Adrenal gland (tissue), 12 donors: ENCODE results near the gene TCTN3. TPM values are rescaled to one million over a fixed set of nuclear protein-coding genes. Genes with fewer than 3 reads are reported as not detected.

Experiments
- DNase-seq, 7 donors: peaks; one replicate each; pipeline ENCODE4 v3.0.0-alpha.2; 2019 to 2020
- H3K27ac ChIP-seq, 5 donors: fragments of 200-600 bp; sonication (generic) in 4 of 5; 1 replicate in 3 of 5; 2 replicates in 2 of 5; pipeline versions ENCODE4 v1.5.1 to v1.8.0; 2016 to 2020; ENCODE audit warnings: mild to moderate bottlenecking in 1 of 5
- H3K27me3 ChIP-seq: fragments of 200-600 bp; 2 replicates; pipeline ENCODE4 v1.8.0; 2021
- H3K36me3 ChIP-seq, 2 donors: fragments of 200-600 bp; replicated peaks in 1 of 2; 1 replicate in 1 of 2; 2 replicates in 1 of 2; pipeline versions ENCODE4 v1.5.1 to v1.8.0; 2018 to 2022
- H3K4me1 ChIP-seq, 2 donors: fragments of 200-600 bp; replicated peaks in 1 of 2; 1 replicate in 1 of 2; 2 replicates in 1 of 2; pipeline versions ENCODE4 v1.5.1 to v1.8.0; 2018 to 2021
- H3K4me3 ChIP-seq, 4 donors: fragments of 200-600 bp; sonication (generic) in 3 of 4; one replicate each; pipeline ENCODE4 v1.5.1; 2016 to 2018
- H3K9me3 ChIP-seq, 3 donors: fragments of 200-600 bp; sonication (generic) in 1 of 3; replicated peaks in 1 of 3; 1 replicate in 2 of 3; 2 replicates in 1 of 3; pipeline versions ENCODE4 v1.5.1 to v1.8.0; 2016 to 2021
- POLR2A ChIP-seq, 2 donors: fragments of 450-650 bp; IDR thresholded peaks; one replicate each; pipeline ENCODE4 v1.6.1; 2017; ENCODE audit warnings: antibody characterized with exemption in 2 of 2, mild to moderate bottlenecking in 2 of 2, moderate library complexity in 1 of 2
- WGBS, 4 donors: extraction: QIAGEN DNeasy Blood & Tissue Kit in 2 of 4; methylation state at CpG; one replicate each; pipeline versions ENCODE4 v1.1.5 to v1.1.7; 2013 to 2017; 5-methylcytosine and 5-hydroxymethylcytosine counted together
- intact Hi-C, 2 donors: fragments of 100-400 bp; cut with DNase I; formaldehyde crosslinking; loops; one replicate each; pipeline versions ENCODE4 v1.14.1 to v1.15.0; 2022 to 2023
- polyA plus RNA-seq, 3 donors: library from polyadenylated mRNA; stranded (reverse); fragments of 200-250 nt in 2 of 3; fragments of 350-450 nt in 1 of 3; fragmentation: Illumina TruSeq in 1 of 3; extraction: RNeasy Lipid Tissue Mini Kit (QIAGEN cat#74804) in 1 of 3; gene quantifications; one replicate each; pipeline ENCODE4 v1.2.3, GENCODE V29; 2013 to 2014
- total RNA-seq, 9 donors: library from RNA; depleted of rRNA in 4 of 9; stranded (reverse); fragments of >200 nt in 4 of 9; fragments of 120-200 nt in 1 of 9; fragmentation: NEBNext Ultra II Directional in 1 of 9; extraction: Animal tissue kit (Norgen Biotek cat#: 25700) in 1 of 9; gene quantifications; one replicate each; pipeline versions ENCODE4 v1.1.0 to v1.2.4, GENCODE V29; 2013 to 2023
- TF ChIP-seq, protein P1 (sequence below), 6 experiments: fragments of 450-650 bp in 4 of 6; fragments of 200-600 bp in 2 of 6; sonication (generic) in 1 of 6; IDR thresholded peaks; 1 replicate in 5 of 6; 2 replicates in 1 of 6; pipeline versions ENCODE4 v1.5.1 to v1.8.0; 2016 to 2021; ENCODE audit warnings: antibody characterized with exemption in 6 of 6, mild to moderate bottlenecking in 2 of 6, moderate library complexity in 1 of 6
- donor health status: healthy with polysubstance abuse.
- donor health status: Bipolar disorder and iron deficiency.
- donor health status: DM: yes; HTN: yes; CAD: no.
- donor health status: DM: no; HTN: no; CAD: no.
- donor health status: DM: no; HTN: no; CAD: no.
- donor health status: DM: yes; HTN: yes; CAD: no.

TCTN3 gene
- total and polyA plus RNA-seq, 12 donors = 14.2 to 72.3 (median 43.6) TPM

DNA sequence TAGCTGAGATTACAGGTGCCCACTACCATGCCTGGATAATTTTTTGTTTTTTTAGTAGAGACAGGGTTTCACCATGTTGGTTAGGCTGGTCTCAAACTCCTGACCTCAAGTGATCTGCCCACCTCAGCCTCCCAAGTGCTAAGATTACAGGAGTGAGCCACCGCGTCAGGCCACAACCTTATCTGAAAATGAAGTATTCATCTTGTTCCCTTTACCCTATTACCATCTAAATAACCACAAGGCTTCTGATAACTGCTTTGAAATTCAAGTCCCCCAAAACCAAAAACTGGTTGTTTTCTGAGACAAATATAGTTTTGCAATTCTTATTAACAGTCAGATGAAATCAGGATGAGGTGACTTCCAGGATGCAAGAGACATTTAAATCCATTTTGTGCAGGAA lies 2.4 kb downstream of the TCTN3 start:
- DNase-seq = no peak
- intact Hi-C loops = loop anchor here (5.0 to 10.0 kb wide), 2 partner anchors 151 to 154 kb away; no protein-coding TSS in a partner anchor
- Histone ChIP-seq H3K27ac (no peak overlapping the region), H3K4me1 (peaks cover 0 to 25% of the 10 kb centered on the region in 2 donors), H3K36me3 (peaks cover 0 to 37% of the 10 kb centered on the region in 2 donors), H3K27me3 (no peaks in the 10 kb centered on the region), H3K4me3 (no peak overlapping the region), H3K9me3 (no peaks in the 10 kb centered on the region)
- TF ChIP-seq, protein P1, sequence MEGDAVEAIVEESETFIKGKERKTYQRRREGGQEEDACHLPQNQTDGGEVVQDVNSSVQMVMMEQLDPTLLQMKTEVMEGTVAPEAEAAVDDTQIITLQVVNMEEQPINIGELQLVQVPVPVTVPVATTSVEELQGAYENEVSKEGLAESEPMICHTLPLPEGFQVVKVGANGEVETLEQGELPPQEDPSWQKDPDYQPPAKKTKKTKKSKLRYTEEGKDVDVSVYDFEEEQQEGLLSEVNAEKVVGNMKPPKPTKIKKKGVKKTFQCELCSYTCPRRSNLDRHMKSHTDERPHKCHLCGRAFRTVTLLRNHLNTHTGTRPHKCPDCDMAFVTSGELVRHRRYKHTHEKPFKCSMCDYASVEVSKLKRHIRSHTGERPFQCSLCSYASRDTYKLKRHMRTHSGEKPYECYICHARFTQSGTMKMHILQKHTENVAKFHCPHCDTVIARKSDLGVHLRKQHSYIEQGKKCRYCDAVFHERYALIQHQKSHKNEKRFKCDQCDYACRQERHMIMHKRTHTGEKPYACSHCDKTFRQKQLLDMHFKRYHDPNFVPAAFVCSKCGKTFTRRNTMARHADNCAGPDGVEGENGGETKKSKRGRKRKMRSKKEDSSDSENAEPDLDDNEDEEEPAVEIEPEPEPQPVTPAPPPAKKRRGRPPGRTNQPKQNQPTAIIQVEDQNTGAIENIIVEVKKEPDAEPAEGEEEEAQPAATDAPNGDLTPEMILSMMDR (IDR thresholded peaks at IDR 0.05) = no peak
- TF ChIP-seq POLR2A (IDR thresholded peaks at IDR 0.05) = no peak
- WGBS, 4 donors = 91 to 100% (median 98%) methylated on average over 2 of the region's 2 CpGs

DNA sequence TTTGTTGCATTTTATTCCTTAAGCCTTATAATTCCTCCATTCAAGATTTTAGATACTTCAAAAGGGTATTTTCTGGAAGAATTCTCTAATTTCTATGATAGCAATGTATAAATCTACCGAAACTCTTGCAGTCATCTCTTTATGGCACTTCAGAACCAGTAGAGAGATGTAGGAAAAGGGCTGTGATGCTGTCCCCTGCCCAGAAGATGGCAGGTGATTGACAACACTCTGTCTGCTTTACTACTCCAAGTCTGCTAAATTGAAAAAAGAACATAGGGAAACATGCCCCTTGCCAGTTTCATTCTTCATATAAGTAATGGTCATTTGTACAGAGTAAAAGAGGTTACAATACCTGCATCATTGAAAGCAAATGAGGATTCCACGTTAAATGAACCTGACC lies 5.1 kb downstream of the TCTN3 start:
- no peak for DNase-seq
- intact Hi-C loops = no loop called here
- no peaks in the 10 kb centered on the region for H3K27me3 ChIP-seq
- peaks cover 0 to 58% of the 10 kb centered on the region in 2 donors for H3K36me3 ChIP-seq
- H3K4me1 ChIP-seq = peaks cover 0 to 21% of the 10 kb centered on the region in 2 donors
- TF ChIP-seq, protein P1 (IDR thresholded peaks at IDR 0.05) = no peak
- no peak for TF ChIP-seq POLR2A (IDR thresholded peaks at IDR 0.05)
- no peaks in the 10 kb centered on the region for H3K9me3 ChIP-seq
- no peak overlapping the region for H3K4me3 ChIP-seq
- H3K27ac ChIP-seq = no peak overlapping the region
- 67 to 80% (median 68%) methylated on average over 2 of the region's 2 CpGs for WGBS, 4 donors

DNA sequence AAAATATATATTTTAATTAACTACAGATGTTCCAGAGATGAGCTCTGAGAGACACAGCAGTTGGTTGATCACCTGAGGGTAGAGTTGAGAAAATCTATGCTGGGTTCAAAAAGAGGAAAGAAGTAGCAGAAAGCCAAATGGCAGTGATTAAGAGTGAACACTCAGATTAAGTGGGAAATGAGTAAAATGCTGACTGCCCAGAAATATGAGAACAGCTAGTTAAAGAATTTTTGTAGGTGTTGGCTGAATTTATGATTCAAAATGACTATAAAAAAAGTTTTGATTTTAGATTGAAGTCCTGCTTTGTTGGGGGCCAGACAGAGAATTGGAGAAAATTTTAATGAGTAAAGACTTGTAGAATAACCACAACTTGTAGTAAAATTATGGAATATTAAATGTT lies 9.8 kb downstream of the TCTN3 start:
- Histone ChIP-seq H3K4me1 (no peaks in the 10 kb centered on the region), H3K4me3 (no peak overlapping the region), H3K27me3 (no peaks in the 10 kb centered on the region), H3K27ac (no peak overlapping the region), H3K36me3 (peaks cover 0 to 77% of the 10 kb centered on the region in 2 donors), H3K9me3 (no peaks in the 10 kb centered on the region)
- TF ChIP-seq, protein P1 (IDR thresholded peaks at IDR 0.05) = no peak
- no peak for TF ChIP-seq POLR2A (IDR thresholded peaks at IDR 0.05)
- intact Hi-C loops = no loop called here
- no peak for DNase-seq

DNA sequence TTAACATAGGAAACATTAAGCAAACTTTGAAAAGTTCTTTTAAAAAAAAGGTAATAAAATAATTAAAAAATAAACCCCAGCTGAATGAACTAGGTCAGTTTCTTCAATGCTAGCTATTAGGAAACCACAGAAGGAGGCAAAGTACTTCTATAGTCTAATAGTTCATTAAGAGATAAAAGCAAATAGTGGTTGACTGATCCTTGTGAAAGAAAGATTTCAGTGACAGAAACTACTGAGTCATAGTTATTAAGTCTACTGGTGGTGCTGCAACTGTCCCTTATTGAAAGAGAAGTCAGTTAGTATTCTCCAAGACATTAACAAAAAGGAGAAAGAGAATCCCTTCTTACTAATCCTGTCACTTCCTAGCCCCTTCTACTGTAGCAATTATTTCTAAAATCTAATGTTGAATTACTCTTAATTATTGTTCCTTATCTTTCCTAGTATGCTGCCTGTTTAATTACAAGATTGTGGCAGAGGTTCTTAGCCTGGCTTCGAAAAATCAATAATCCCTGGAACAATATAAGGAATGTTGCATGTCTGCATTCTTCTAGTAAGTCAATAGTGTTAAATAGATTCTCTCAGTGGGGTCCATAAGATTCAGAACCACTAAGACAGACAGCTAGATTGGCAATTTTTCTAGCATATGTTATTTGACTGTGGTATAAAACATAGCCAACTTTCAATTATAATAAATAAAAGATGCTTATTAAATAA lies 18.2 kb downstream of the TCTN3 start:
- Histone ChIP-seq H3K27ac (no peak overlapping the region), H3K9me3 (no peaks in the 10 kb centered on the region), H3K36me3 (peaks cover 0 to 37% of the 10 kb centered on the region in 2 donors), H3K4me3 (no peak overlapping the region), H3K4me1 (no peaks in the 10 kb centered on the region), H3K27me3 (no peaks in the 10 kb centered on the region)
- WGBS, 4 donors = 83 to 93% (median 92%) methylated on average over 1 of the region's 1 CpG
- intact Hi-C loops = no loop called here
- DNase-seq = no peak
- TF ChIP-seq POLR2A (IDR thresholded peaks at IDR 0.05) = no peak
- TF ChIP-seq, protein P1 (IDR thresholded peaks at IDR 0.05) = no peak
